SIG-M5 (cell line): Measurements from ENCODE around the gene HIRIP3.
"Not testable (repeated sequence)": the region's sequence is repeated elsewhere in the genome, so short reads cannot be mapped to it uniquely, and the experiment has no call there.

ENCODE experiments used
- DNase-seq: peaks from one replicate; lab custom pipeline; 2025; lab: John Stamatoyannopoulos, UW

The HIRIP3 gene

GRCh38 chr16:29995324-29995910 lies at the start of gene HIRIP3:
Gene HIRIP3 (minus strand): TSS chr16:29995617. CDS start chr16:29995605, 12 bp downstream.
- no peak for DNase-seq

- no peak for DNase-seq
Observed at GRCh38 chr16:30041841-30042240, 46.4 kb upstream of the HIRIP3 start.

GRCh38 chr16:30040690-30041089 lies 45.3 kb upstream of the HIRIP3 start:
- not testable (repeated sequence) for DNase-seq

- DNase-seq = no peak
Observed at GRCh38 chr16:30040221-30040620, 44.8 kb upstream of the HIRIP3 start.

- DNase-seq = no peak
Observed at GRCh38 chr16:30033270-30033669, 37.9 kb upstream of the HIRIP3 start.

GRCh38 chr16:30032083-30032819 lies 36.8 kb upstream of the HIRIP3 start:
- DNase-seq = peak; percentile 18

GRCh38 chr16:30031477-30031918 lies 36.1 kb upstream of the HIRIP3 start:
- no peak for DNase-seq

GRCh38 chr16:30030841-30031413 lies 35.5 kb upstream of the HIRIP3 start, which contains the start of gene TLCD3B:
Gene TLCD3B (minus strand): TSS chr16:30031271. CDS start chr16:30030527, 744 bp downstream.
- no peak for DNase-seq

GRCh38 chr16:30030011-30030685 lies 34.7 kb upstream of the HIRIP3 start:
- no peak for DNase-seq

GRCh38 chr16:30028438-30029076 lies 33.1 kb upstream of the HIRIP3 start:
- DNase-seq = no peak

GRCh38 chr16:30027588-30028437 lies 32.4 kb upstream of the HIRIP3 start:
- DNase-seq = no peak

- no peak for DNase-seq
Observed at GRCh38 chr16:30026449-30026848, 31.0 kb upstream of the HIRIP3 start.

- no peak for DNase-seq
Observed at GRCh38 chr16:30025574-30025973, 30.2 kb upstream of the HIRIP3 start.

GRCh38 chr16:30025156-30025555 lies 29.7 kb upstream of the HIRIP3 start:
- DNase-seq = no peak

- DNase-seq = no peak
Observed at GRCh38 chr16:30024451-30024850, 29.0 kb upstream of the HIRIP3 start.

- no peak for DNase-seq
Observed at GRCh38 chr16:30023586-30023985, 28.2 kb upstream of the HIRIP3 start.

- DNase-seq = no peak
Observed at GRCh38 chr16:30022887-30023286, 27.5 kb upstream of the HIRIP3 start, which contains the start of gene C16orf92. Gene C16orf92 (plus strand): TSS chr16:30023198. CDS start chr16:30023341, 143 bp downstream.

- no peak for DNase-seq
Observed at GRCh38 chr16:30018731-30019158, 23.3 kb upstream of the HIRIP3 start.

GRCh38 chr16:30017937-30018336 lies 22.5 kb upstream of the HIRIP3 start:
- DNase-seq = not testable (repeated sequence)

GRCh38 chr16:30017277-30017656 lies 21.9 kb upstream of the HIRIP3 start:
- no peak for DNase-seq
